ENCODE measurements around the gene S1PR3.
A peak's percentile ranks its signal among the peaks of the same experiment; 100 is the strongest.

S1PR3 gene

GRCh38 chr9:88993327-88993726, 2.1 kb downstream of the S1PR3 start:
- DNase-seq, result peak; percentile 13

DNA sequence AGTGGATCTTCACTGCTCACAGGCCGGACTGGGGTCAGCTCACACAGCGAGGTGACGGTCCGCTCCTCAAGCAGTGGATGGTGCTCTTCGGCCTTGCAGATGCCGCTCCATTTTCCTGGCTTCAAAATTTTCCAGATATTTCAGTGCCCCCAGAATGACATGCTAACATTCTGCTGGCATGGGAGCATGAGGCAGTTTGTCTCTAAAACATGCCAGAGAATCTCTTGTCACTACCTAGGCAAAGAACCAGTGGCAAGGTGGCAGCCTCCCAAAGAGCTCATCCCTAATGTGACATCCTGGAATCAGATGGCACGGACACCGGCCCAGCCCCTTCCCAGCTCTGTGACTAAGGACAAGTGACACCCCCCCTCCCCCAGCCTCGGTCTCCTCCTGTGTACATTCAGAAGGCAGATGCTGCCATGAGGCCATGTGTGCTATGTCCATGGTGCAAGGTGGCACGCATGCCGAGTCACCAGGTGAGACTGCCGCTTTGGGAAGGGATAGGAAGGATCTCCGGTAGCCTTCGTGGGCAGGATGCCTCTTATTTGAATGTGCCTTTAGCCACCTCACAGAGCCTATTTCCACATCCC, 2.7 kb downstream of the S1PR3 start:
- DNase-seq, result no peak

DNA sequence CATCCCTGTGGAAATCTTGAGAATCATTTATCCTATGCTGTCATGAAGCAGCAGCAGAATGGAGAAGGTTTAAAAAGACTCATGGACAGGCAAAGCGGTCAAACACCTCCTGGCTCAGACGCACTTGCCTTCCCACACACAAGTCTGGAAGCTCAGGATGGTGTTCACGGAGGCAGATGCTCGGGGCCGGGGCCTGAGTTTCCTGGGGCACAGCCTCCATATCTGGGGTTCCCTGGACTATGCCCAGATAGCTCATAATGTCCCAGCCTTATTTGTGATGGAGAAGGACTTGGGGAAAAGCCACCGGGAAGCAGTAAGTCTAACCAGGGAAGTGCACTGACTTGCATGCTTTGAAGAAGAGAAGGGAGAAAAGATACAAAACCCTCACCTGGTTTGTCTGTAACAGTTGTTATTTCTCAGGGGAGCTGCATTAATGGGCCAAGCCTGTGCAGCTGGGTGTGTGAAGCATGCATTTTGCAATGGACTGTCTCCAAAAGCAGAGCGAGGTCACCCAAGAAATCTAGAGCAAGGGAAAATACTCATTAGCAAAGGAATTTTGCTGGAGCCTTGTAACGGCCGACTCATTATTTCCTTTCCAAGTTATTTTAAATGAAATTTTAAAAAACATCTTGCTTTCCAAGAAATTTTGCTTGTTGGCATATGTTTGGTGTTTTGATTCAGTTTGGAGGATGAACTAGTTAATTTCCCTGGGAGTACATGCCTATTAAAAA, 3.4 kb downstream of the S1PR3 start:
- DNase-seq, result peak; percentile 35

- no peak for DNase-seq
Measured at GRCh38 chr9:88995200-88995577, 3.9 kb downstream of the S1PR3 start.

- no peak for DNase-seq
Measured at GRCh38 chr9:88995627-88996026, 4.4 kb downstream of the S1PR3 start.

- DNase-seq, result no peak
Measured at GRCh38 chr9:88996046-88996920, 5.0 kb downstream of the S1PR3 start.

DNA sequence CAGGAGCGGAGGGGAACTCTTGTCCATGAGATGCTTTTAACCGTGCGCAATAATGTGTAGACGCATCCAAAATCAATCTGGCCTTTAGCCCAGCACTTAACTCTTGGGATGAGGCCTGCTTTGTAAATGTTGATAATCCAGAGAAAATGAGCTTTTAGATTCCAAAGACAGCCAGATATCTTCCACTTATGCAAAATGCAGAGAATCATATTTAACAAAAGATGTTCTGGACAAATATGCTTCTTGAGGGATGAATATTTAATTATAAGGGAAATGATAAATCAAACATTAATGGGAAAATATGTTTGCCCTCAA, 5.6 kb downstream of the S1PR3 start:
- no peak for DNase-seq

DNA sequence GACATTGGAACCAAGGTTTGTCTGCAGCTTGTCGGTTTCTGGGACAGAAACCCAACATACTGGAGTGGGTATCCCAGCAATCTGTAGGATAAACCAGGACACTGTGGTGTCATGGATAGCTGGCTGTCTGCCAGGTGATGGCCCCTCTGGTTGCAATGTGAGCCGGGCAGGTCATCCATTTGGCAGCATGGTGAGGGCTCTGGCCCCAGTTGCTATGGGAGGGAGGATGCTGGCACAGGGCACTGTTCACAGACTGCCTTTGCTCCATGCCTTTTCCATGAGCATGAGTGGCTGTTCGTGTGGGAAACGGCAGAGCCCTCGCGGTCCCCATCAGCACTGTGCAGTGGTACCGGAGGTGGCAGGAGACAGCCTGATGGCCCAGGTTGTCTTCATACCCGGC, 6.4 kb downstream of the S1PR3 start:
- DNase-seq, result no peak

GRCh38 chr9:88998503-88998902, 7.2 kb downstream of the S1PR3 start:
- DNase-seq, result no peak

DNA sequence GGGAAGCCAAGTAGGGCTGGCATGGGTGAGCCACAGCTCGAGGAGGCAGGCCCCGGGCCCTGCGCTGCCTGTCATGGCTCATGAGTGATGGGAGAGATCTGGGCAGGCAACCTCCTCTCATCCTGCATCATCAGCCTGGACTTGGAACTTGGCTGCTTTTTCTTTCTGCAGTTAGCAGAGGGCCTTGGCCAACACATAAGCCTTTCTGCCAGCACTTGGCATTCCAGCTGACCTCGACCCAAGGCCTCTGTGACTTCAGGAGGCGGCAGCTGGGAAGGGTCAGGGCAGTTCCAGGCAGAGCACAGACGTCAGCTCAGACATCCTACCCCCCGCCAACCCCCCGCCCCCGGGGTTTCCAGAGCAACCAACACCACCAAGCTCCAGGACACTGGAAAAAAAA, 7.6 kb downstream of the S1PR3 start:
- peak; percentile 69 for DNase-seq

- no peak for DNase-seq
Measured at GRCh38 chr9:89000371-89000781, 9.1 kb downstream of the S1PR3 start.

- peak; percentile 75 for DNase-seq
Measured at GRCh38 chr9:89000973-89001916, 10.0 kb downstream of the S1PR3 start.

DNA sequence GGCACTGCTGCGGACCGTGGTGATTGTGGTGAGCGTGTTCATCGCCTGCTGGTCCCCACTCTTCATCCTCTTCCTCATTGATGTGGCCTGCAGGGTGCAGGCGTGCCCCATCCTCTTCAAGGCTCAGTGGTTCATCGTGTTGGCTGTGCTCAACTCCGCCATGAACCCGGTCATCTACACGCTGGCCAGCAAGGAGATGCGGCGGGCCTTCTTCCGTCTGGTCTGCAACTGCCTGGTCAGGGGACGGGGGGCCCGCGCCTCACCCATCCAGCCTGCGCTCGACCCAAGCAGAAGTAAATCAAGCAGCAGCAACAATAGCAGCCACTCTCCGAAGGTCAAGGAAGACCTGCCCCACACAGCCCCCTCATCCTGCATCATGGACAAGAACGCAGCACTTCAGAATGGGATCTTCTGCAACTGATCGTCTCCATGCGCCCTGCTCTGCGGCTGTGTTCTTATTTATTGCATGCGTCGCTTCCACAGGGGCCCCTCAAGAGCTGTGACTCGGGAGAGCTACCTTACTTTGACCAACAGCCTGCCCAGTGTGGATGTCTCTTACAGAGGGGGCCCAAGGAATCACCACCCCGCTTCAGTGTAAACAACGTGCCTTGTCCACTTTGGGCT, 10.8 kb downstream of the S1PR3 start:
- no peak for DNase-seq

DNA sequence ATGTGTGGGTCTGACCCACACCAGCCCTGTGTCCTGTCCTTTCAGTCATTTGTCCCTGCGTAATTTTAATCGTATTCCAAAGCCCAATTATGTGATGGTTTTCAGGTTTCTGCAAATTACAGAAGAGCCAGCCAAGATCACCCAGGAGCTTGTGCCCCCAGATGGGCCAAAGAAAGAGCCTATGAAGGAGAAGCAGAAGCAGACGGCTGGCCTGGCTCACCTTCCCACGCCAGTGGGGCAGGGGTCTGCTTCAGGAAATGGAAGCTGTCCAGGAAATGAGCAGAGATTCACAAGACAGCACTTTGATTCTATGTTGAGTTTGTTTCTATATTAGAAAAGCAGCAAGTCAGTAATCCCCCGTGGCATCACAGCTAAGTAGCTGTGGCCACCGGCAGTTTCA, 11.7 kb downstream of the S1PR3 start:
- no peak for DNase-seq

GRCh38 chr9:89005323-89005722, 14.1 kb downstream of the S1PR3 start:
- no peak for DNase-seq

DNA sequence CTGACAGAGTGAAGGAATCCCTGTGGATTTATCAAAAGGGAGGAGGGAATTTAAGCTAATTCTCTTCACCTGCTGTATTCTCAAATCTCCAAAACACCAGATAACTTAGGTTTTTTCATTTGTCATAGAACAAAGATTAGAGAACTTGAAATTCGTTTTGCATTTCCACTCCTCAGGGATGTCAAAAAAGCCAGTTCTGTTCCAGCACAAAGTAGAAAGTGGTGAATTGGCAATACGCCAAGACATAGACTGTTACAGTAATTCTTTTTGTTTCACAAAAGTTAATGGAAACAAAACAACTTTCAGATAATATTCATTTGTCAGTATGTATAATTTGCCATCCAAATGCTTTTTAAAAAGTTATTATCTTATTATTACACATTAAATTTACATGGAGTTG, 15.0 kb downstream of the S1PR3 start:
- no peak for DNase-seq

- no peak for DNase-seq
Measured at GRCh38 chr9:89006996-89007967, 16.0 kb downstream of the S1PR3 start.

DNA sequence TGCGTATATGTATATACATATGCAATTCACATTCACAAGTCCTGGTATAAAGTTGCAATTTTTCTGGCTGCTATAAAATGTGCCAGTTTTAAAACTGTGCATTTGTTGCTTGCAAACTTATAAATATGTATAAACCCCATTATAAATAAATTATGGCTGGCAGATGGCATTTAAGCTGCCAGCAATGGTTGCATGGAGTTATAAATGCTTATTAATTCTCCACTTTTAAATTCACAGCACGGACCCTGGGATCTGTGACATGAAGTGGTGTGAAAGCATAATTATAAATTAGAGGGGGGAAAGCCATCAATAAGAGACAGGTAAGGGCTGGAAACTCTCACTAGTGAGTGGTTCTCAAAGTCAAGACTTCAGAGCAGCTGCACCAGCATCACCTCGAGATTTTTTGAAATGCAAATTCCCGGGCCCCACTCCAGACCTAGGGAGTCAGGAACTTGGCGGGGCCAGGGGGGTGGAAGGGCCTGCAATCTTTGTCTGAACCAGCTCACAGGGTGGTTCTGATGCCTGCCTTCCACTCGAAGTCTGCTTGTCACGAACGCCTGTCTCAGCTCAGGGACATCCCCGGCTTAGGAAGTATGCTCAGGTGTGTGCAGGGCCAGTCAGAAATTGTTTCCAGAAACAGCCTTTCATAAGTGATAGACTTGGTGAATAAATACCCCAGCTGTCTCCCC, 16.9 kb downstream of the S1PR3 start:
- no peak for DNase-seq

DNA sequence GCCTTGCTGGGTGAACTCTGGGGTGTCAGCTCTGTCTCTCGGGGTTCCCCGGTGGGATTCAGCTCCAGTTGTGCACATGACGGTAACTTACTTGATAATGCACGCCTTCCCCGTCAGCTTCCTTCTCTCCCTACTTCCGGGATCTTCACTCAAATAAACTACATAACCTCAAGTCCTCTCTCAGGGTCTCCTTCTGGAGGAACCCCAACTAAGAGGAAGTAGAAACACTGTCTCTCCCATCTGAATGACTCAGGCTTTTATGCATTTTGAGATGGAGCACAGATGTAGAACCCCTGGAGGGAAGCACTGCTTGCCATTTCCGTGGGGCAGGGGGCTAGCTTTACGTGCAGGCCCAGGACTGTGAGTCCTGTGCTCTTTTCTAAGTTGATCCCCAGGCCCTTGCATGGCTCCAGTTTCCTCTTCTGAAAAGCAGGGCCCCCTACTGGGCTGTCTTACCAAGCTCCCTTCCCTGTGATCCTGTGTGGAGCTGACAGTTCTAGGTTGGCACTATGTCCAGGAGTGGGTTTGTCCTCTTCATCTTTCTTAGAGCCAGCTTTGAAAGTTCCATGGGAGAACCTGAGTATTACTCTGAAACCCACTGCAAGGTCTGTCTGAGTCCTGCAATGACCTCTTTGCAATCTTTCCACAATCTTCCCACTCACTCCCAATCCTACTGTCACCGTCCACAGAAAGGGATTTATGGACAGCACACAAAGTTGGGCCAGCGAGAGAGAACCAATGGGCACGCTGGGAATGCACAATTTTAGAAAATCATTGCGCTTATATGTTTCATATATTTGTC, 17.7 kb downstream of the S1PR3 start:
- no peak for DNase-seq

DNA sequence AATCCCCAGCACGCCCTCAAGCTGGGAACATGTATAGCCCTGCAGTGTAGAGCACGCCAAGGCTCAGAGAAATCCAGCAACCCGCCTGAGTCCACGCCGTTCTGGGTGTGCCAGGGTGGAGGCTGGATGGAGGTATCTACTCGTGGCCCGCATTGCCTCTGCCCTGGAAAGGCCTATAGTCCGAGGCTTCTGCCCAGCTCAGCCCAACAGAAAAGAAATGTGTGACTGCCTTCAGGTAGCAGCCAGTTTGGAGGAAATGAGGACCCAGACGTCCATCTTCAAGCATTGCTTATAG, 18.2 kb downstream of the S1PR3 start:
- no peak for DNase-seq

All from NCI-H226 (cell line).